Metanephros (tissue), 1 donor: ENCODE results near the gene NCAPD3. TPM values are rescaled to one million over a fixed set of nuclear protein-coding genes. Genes with fewer than 3 reads are reported as not detected.

Source experiments
- total RNA-seq: library from RNA; depleted of rRNA; stranded (reverse); fragments of >200 nt; gene quantifications from one replicate; pipeline ENCODE4 v1.2.3, GENCODE V29; 2014

Gene NCAPD3, protein sequence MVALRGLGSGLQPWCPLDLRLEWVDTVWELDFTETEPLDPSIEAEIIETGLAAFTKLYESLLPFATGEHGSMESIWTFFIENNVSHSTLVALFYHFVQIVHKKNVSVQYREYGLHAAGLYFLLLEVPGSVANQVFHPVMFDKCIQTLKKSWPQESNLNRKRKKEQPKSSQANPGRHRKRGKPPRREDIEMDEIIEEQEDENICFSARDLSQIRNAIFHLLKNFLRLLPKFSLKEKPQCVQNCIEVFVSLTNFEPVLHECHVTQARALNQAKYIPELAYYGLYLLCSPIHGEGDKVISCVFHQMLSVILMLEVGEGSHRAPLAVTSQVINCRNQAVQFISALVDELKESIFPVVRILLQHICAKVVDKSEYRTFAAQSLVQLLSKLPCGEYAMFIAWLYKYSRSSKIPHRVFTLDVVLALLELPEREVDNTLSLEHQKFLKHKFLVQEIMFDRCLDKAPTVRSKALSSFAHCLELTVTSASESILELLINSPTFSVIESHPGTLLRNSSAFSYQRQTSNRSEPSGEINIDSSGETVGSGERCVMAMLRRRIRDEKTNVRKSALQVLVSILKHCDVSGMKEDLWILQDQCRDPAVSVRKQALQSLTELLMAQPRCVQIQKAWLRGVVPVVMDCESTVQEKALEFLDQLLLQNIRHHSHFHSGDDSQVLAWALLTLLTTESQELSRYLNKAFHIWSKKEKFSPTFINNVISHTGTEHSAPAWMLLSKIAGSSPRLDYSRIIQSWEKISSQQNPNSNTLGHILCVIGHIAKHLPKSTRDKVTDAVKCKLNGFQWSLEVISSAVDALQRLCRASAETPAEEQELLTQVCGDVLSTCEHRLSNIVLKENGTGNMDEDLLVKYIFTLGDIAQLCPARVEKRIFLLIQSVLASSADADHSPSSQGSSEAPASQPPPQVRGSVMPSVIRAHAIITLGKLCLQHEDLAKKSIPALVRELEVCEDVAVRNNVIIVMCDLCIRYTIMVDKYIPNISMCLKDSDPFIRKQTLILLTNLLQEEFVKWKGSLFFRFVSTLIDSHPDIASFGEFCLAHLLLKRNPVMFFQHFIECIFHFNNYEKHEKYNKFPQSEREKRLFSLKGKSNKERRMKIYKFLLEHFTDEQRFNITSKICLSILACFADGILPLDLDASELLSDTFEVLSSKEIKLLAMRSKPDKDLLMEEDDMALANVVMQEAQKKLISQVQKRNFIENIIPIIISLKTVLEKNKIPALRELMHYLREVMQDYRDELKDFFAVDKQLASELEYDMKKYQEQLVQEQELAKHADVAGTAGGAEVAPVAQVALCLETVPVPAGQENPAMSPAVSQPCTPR (N-terminal part only)
- total RNA-seq, result 29.2 TPM

DNA sequence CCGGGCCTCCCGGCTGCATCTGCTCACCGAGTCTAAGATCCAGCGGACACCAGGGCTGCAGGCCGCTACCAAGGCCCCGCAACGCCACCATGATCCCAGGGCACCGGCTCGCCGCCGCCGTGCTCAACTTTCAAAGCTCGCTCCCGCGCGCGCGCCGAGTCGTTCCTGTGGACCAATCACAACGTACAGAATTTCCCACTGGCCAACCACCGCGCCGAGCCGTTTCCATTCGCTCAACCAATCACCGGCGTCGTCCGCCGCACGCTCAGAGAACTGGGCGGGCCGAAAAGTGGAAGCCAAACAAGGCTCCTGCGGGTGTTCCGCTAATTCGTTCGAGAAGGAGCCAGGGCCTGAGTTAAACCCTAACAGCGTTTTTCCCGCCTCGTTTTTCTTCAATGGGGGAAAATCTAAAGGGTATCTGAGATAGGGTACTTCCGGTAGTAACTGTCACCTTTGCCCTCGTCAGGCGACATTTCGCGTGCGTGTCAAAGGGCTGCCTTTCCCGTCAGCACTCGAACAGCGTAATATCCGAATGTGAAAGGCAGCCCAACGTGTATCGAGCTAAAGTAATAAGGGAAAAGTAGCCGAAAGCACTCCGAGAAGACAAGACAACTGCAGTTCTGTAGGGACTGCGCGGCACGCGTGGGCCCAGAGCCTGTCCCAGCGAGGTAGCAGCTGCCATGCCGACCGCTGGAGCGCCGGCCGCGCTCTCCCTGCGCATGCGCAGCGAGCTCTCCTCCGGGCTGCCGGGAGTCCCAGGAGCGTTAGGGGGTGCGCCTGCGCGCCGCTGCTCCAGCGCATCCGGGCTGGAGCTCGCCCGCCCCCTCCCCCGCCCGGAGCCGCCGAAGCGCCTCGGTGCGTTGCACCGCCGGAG lies at the start of gene NCAPD3, which contains the start of gene VPS26B:
Gene NCAPD3, minus strand, starts transcription at position 132 of the 874 bp plus-strand sequence. Its CDS starts 41 bp downstream, at position 91.
Gene VPS26B, plus strand, starts transcription at position 836 of the 874 bp plus-strand sequence. CDS start 452 bp downstream, outside the sequence.

DNA sequence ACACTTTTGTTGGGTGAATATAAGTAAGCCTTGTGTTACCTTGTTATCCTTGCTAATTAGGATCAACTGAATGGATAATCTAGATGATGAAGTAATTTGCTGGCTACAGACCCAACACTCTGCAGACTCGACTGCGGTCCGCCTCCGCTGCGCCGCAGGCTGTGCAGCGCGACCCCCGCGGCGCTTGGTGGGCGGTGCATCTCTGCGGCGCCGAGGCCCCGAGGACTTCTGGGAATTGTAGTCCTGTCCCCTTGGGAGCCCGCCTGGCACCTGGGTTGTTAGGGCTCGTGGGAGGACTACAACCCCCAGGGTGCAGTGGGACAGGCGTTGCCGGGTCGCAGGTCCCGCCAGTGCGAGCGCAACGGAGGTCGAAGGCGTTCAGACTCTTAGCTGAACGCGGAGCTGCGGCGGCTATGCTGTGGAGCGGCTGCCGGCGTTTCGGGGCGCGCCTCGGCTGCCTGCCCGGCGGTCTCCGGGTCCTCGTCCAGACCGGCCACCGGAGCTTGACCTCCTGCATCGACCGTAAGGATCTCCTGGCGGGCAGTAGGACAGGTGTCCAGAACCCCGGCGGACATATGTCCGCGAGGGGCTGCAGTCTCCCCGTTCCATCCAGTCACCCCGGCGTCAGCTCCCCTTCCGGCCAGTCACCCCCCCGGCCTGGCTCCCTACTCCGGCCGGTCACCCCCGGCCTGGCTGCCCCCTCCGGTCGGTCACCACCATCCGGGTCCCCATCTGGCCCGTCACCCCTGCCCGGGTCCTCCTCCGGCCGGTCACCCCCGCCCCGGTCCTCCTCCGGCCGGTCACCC lies 29.6 kb upstream of the NCAPD3 start, which contains the start of the genes ACAD8 and THYN1:
Gene ACAD8, plus strand, starts transcription at position 381 of the 806 bp plus-strand sequence. Its CDS starts 33 bp downstream, at position 414.
Gene THYN1, minus strand, starts transcription at position 165 of the 806 bp plus-strand sequence. CDS start 470 bp downstream, outside the sequence.

Other genes starting within 250 kb of the NCAPD3 start
- 45.1 TPM for gene JAM3, start 154.9 kb downstream of the NCAPD3 start, total RNA-seq
- gene VPS26B, start 704 bp upstream of the NCAPD3 start, total RNA-seq, result 40.8 TPM
- gene THYN1, start 29.4 kb upstream of the NCAPD3 start, total RNA-seq, result 43.4 TPM
- 38.6 TPM for gene ACAD8, start 29.6 kb upstream of the NCAPD3 start, total RNA-seq
- 0.35 TPM for gene GLB1L3, start 52.4 kb upstream of the NCAPD3 start, total RNA-seq
- 9.2 TPM for gene GLB1L2, start 108.0 kb upstream of the NCAPD3 start, total RNA-seq
- 1.6 TPM for gene B3GAT1, start 188.3 kb upstream of the NCAPD3 start, total RNA-seq